HK-2 (cell line): ENCODE measurements around the gene SREBF1.

Source experiments
- DNase-seq: peaks from one replicate; pipeline ENCODE4 v3.0.0-alpha.2; 2018; ENCODE audit not compliant: unreplicated experiment

SREBF1 gene

GRCh38 chr17:17781591-17782496 lies 54.9 kb downstream of the SREBF1 start:
- DNase-seq = no peak

DNA sequence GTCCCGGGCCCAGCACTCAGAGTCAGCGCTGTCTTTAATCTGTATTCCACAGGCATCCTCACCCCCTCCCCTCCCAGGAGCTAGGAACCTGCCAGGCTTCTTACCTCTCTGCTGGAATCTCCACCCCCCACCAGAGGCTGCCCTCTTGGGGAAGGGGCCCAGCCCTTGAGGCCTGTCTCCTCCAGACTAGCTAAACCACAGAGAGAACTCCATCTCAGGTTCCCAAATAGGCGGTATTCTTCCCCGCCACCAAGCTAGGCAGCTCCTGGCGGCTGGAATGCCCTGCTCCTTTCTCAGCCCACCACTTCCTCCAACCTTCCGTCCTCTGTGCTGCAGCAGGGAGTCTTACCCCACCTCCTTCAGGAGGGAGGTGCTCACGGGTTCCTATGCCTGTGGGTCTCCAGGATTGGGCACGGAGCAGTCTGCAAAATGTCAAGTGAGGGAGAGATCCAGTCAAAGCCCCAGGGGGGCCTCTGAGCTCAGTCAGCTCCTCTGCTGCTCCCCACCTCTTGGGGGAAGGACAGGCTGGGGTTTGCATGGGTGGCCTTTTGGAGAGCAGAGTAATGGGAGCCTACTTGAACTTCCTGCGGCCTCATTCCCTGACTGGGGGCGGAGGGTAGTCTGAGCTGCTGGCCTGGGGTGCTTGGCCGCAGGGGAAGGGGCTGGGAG lies 55.7 kb downstream of the SREBF1 start:
- peak; percentile 33 for DNase-seq

GRCh38 chr17:17779015-17779611 lies 57.7 kb downstream of the SREBF1 start:
- DNase-seq = no peak

GRCh38 chr17:17778308-17779014 lies 58.3 kb downstream of the SREBF1 start:
- DNase-seq = no peak

GRCh38 chr17:17776889-17777288 lies 59.9 kb downstream of the SREBF1 start:
- DNase-seq = no peak

DNA sequence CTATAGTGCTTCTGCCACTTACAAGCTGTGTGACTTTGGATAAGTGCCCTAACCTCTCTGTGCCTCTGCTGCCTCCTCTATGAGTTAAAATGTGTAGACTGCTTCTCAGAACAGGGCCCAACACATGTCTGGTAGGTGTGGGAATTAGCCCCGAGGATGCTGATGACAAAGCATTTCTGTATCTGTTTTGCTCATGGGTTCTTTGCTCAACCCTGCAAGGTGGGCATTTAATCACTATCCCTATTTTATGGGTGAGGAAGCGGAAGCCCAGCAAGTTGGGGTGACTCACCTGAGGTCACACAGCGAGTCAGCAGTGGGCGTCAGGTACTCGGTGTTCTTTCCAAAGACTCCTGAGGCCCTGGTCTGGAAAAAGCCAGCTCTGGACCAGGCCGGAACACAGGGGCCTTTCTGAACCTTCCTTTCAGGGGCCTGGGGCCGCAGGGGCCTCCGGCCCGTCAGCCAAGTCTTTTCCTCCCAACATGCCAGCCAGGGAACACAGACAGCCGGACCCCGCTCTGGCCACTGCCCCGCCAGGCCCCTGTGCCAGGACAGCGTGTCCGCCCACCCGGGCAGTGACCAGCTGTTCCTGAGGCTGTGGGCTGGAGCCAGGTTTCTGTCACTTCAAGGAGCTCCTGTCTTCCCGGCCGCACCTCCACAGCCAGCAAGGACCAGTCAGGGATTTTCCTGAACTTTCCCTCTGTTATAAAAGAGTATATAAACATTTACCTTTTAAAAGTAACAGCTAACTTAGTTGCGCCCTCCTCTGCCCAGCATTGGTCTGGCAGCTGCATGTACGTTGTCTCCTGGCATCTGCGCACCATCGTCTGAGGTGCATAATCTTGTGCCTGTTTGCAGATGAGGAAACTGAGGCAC lies 62.5 kb downstream of the SREBF1 start:
- no peak for DNase-seq

GRCh38 chr17:17772231-17772630 lies 64.6 kb downstream of the SREBF1 start:
- DNase-seq = no peak

DNA sequence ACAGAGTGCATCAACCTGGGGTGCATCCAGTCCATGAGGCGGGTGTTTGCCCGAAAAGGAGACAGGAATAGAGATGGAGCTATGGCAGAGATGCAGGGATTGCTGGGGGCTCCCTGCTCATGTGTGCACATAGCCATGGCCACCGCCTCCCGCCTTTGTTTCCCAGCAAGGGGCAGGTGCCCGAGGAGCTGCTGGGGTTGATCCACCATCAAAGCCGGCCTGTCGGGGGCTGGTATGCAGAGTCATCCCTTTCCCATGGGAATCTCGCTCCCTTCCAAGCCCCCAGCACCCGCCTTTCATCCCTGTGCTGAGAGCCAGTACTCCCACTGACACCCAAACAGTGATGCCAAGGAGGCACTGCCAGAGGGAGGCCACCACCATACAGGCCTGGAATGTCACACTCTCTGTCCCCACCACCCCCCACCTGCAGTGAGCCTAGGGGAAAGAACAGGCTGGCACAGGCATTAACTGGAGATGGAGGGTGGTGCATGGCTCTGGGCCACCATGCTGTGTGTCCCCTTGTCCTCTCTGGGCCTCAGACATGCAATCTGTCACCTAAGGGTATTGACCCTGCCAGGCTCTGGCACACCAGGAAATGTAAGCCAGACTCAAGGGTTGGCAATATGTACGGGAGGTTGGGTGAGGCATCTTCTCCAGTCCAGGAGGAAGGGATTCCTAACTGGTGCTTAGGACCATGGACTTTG lies 65.1 kb downstream of the SREBF1 start:
- DNase-seq = no peak

- DNase-seq = no peak
Measured at GRCh38 chr17:17770632-17771044, 66.1 kb downstream of the SREBF1 start.

DNA sequence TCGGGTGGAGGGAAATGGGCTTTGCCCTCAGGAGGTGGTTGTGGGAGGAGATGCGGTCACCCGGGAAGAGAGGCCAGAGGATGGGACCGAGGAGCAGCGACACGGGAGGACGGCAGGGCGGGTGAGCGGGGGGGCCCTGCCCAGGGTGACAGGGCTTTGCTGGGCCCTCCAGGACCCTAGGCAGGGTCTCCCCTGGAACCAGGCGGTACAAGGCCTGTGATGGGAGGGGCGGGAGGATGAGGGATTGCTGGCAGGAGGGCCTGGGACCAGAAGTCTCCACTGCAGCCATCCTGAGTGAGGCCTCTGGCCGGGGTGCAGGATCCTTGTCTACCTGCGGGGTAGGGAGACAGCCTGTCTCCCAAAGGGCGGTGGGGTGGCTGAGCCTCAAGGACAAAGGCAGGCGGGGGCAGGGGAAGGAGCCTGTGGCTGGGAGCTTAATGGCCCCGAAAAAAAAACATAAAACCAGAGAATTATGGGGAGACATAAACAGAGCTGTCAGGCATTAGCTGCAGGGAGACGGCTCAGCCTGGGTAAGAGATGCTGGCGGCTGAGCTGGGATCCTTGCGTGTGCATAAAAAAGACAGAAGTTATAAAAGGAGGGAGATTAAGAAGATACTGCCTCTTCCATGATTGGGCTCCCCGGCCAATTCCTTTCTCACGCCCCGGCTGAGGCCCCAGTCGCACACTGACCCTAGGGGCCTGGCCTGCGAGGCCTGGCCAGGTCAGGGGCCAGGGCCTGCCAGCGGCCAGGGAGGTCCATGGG lies 66.7 kb downstream of the SREBF1 start:
- no peak for DNase-seq

DNA sequence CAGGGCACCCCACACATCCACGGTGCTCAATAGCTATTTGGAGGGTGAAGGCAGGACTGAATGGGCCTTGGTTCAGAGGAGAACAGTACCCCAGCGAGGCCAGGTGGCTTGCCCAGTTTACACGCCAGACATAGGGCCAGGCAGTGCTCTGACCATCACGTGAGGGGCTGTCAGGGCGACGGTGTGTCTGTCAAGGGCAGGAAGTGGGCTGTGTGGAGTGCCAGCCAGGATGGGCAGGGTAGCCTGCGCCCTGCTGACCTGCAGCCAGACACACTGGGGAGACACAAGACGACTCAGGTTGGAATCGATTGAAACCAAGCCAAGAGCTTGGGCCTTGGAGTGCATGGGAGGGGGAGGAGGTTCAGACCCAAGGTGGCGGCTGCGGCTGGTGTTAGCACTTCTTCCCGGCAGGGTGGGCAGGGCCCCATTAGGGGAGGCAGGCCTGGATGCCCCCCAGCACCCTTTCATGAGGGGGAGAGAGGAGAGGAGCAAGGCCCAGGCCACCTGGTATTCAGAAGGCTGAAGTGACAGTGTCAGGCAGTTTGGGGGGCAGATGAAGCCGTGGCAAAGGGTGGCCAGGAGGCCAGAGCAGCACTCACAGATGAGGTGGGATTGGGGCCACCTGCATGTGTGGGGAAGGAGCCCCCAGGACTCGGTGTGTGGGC lies 68.2 kb downstream of the SREBF1 start:
- DNase-seq = no peak

- no peak for DNase-seq
Measured at GRCh38 chr17:17767887-17768418, 68.8 kb downstream of the SREBF1 start.

DNA sequence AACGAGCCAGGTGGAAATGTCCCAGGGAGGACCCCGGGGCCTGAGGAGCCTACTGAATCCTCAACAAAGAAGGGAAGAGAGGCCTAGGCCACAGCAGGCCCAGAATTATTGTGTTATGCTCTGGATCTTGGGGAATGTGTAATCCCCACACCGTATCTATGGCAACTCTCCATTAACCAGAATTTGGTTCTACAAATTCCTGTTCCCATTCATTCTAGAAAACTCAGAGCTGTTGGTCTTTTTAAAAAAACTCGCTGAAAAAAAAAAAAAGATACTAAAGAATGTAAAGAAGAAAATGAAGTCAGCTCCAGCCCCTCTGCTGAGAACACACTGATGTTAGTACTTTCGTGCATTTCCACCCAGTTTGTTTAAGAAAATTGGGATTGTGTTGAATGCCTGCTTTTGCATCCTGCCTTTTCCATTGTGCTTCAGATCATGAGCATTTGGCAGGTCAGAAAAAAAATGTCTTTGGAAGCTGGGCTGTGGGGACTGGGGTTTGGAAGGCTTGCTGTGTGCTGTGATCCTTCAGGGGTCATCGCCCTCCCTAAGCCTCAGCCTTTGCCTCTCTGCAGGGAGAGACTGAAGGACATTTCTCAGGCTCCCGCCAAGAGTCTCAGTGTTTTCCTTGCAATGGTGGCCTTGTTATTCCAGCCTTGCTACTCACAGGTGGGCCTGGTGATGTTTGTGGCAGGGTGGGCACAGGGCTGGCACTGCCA lies 69.5 kb downstream of the SREBF1 start:
- no peak for DNase-seq

DNA sequence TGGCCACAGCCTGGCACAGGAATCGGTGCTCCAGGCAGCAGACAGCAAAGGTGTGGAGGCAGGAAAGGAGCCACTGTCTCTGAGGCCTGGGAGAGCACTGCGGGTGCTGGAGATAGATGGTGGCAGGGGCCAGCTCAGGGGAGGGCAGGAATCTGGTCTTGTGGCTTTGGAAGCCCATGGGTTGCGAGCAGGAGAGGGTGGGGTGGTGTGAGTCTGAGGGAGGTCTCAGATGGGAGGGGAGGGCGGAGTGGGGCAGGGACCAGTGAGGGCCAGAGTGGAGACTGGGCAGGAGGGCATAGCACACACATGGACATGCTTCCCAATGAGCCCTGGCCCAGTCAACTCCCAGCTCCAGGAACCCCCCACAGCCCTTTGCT lies 70.1 kb downstream of the SREBF1 start:
- no peak for DNase-seq

- no peak for DNase-seq
Measured at GRCh38 chr17:17766077-17766743, 70.6 kb downstream of the SREBF1 start.

DNA sequence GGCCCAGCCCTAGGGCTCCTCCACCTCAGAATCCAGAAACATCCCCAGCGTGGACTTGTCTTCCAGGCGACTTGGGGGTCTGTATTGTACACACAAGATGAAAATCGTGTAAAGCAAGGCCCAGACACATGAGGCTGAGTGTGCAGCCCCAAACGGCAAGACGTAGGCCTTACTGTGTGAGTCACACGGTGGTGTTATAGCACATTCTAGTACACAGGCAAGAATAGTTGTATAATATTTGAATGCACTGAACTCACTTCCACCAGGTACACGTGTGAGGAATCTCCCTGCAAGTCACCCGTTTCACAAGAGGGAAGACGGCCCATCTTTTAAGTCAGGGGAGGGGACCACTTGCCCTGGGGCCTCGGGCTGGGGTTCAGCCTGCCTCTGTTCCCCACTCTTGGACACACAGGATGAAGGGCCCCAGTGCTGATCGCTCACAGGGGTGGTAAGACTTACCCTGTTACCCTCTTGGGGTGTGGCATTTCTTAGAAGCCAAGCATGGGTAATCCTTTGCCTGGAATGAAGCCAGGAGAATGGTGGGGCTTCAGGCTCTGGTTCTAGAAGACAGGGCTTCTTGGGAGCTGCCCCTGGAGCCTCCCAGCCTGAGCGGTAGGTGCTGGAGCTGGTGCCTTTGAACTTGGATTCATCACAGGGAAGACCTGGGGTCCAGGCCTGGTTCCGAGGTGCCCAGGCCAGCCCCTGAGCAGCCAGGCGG lies 71.3 kb downstream of the SREBF1 start:
- no peak for DNase-seq

DNA sequence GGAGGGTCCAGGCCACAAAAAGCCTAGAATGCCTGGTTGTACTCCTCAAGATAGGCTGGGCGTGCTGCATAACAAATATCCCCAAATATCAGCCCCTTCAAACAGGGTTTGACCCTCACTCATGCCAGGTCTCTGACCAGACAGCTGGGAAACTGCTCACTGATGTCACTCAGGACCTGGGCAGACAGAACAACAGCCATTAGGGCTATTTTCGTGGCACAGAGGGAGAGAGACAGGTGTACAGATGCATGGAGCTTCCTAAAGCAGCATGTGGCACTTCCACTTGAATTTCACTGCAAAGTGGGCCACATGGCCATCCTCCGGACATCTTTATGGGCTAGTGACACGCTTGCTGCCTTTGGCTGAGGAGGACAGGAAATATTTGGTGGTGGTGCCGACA lies 73.1 kb downstream of the SREBF1 start:
- DNase-seq = no peak
